Adrenal gland (tissue), 12 donors: Measurements from ENCODE around the gene PRR12. TPM values are rescaled to one million over a fixed set of nuclear protein-coding genes. Genes with fewer than 3 reads are reported as not detected.

Source experiments
- DNase-seq, 7 donors: peaks; one replicate each; pipeline ENCODE4 v3.0.0-alpha.2; 2019 to 2020
- H3K27ac ChIP-seq, 5 donors: fragments of 200-600 bp; sonication (generic) in 4 of 5; 1 replicate in 3 of 5; 2 replicates in 2 of 5; pipeline versions ENCODE4 v1.5.1 to v1.8.0; 2016 to 2020; ENCODE audit warnings: mild to moderate bottlenecking in 1 of 5
- H3K27me3 ChIP-seq: fragments of 200-600 bp; 2 replicates; pipeline ENCODE4 v1.8.0; 2021
- H3K36me3 ChIP-seq, 2 donors: fragments of 200-600 bp; replicated peaks in 1 of 2; 1 replicate in 1 of 2; 2 replicates in 1 of 2; pipeline versions ENCODE4 v1.5.1 to v1.8.0; 2018 to 2022
- H3K4me1 ChIP-seq, 2 donors: fragments of 200-600 bp; replicated peaks in 1 of 2; 1 replicate in 1 of 2; 2 replicates in 1 of 2; pipeline versions ENCODE4 v1.5.1 to v1.8.0; 2018 to 2021
- H3K4me3 ChIP-seq, 4 donors: fragments of 200-600 bp; sonication (generic) in 3 of 4; one replicate each; pipeline ENCODE4 v1.5.1; 2016 to 2018
- H3K9me3 ChIP-seq, 3 donors: fragments of 200-600 bp; sonication (generic) in 1 of 3; replicated peaks in 1 of 3; 1 replicate in 2 of 3; 2 replicates in 1 of 3; pipeline versions ENCODE4 v1.5.1 to v1.8.0; 2016 to 2021
- POLR2A ChIP-seq, 2 donors: fragments of 450-650 bp; IDR thresholded peaks; one replicate each; pipeline ENCODE4 v1.6.1; 2017; ENCODE audit warnings: antibody characterized with exemption in 2 of 2, mild to moderate bottlenecking in 2 of 2, moderate library complexity in 1 of 2
- WGBS, 4 donors: extraction: QIAGEN DNeasy Blood & Tissue Kit in 2 of 4; methylation state at CpG; one replicate each; pipeline versions ENCODE4 v1.1.5 to v1.1.7; 2013 to 2017; 5-methylcytosine and 5-hydroxymethylcytosine counted together
- intact Hi-C, 2 donors: fragments of 100-400 bp; cut with DNase I; formaldehyde crosslinking; loops; one replicate each; pipeline versions ENCODE4 v1.14.1 to v1.15.0; 2022 to 2023
- polyA plus RNA-seq, 3 donors: library from polyadenylated mRNA; stranded (reverse); fragments of 200-250 nt in 2 of 3; fragments of 350-450 nt in 1 of 3; fragmentation: Illumina TruSeq in 1 of 3; extraction: RNeasy Lipid Tissue Mini Kit (QIAGEN cat#74804) in 1 of 3; gene quantifications; one replicate each; pipeline ENCODE4 v1.2.3, GENCODE V29; 2013 to 2014
- total RNA-seq, 9 donors: library from RNA; depleted of rRNA in 4 of 9; stranded (reverse); fragments of >200 nt in 4 of 9; fragments of 120-200 nt in 1 of 9; fragmentation: NEBNext Ultra II Directional in 1 of 9; extraction: Animal tissue kit (Norgen Biotek cat#: 25700) in 1 of 9; gene quantifications; one replicate each; pipeline versions ENCODE4 v1.1.0 to v1.2.4, GENCODE V29; 2013 to 2023
- TF ChIP-seq, protein P1 (sequence below), 6 experiments: fragments of 450-650 bp in 4 of 6; fragments of 200-600 bp in 2 of 6; sonication (generic) in 1 of 6; IDR thresholded peaks; 1 replicate in 5 of 6; 2 replicates in 1 of 6; pipeline versions ENCODE4 v1.5.1 to v1.8.0; 2016 to 2021; ENCODE audit warnings: antibody characterized with exemption in 6 of 6, mild to moderate bottlenecking in 2 of 6, moderate library complexity in 1 of 6
- donor health status: healthy with polysubstance abuse.
- donor health status: Bipolar disorder and iron deficiency.
- donor health status: DM: yes; HTN: yes; CAD: no.
- donor health status: DM: no; HTN: no; CAD: no.
- donor health status: DM: no; HTN: no; CAD: no.
- donor health status: DM: yes; HTN: yes; CAD: no.

The PRR12 gene
- total and polyA plus RNA-seq, 12 donors = 2.9 to 49.8 (median 16.2) TPM

DNA sequence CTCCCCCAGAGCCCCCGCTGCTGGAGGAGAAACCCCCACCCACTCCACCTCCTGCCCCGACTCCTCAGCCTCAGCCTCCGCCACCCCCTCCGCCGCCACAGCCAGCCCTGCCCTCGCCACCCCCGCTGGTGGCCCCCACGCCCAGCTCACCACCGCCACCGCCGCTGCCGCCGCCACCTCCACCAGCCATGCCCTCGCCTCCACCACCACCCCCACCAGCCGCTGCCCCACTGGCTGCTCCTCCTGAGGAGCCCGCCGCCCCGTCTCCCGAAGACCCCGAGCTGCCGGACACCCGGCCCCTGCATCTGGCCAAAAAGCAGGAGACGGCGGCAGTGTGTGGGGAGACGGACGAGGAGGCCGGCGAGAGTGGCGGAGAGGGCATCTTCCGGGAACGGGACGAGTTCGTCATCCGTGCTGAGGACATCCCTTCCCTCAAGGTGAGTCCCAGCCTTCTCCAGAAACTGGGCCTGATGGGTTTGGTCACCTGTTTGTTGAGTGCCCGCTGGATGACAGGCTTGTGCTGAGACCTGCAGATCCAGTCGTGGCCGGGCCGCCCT is 10.6 kb downstream of the PRR12 start:
- H3K9me3 ChIP-seq = no peaks in the 10 kb centered on the region
- H3K36me3 ChIP-seq = peaks cover 0 to 88% of the 10 kb centered on the region in 2 donors
- H3K27ac ChIP-seq = no peak overlapping the region
- TF ChIP-seq, protein P1, sequence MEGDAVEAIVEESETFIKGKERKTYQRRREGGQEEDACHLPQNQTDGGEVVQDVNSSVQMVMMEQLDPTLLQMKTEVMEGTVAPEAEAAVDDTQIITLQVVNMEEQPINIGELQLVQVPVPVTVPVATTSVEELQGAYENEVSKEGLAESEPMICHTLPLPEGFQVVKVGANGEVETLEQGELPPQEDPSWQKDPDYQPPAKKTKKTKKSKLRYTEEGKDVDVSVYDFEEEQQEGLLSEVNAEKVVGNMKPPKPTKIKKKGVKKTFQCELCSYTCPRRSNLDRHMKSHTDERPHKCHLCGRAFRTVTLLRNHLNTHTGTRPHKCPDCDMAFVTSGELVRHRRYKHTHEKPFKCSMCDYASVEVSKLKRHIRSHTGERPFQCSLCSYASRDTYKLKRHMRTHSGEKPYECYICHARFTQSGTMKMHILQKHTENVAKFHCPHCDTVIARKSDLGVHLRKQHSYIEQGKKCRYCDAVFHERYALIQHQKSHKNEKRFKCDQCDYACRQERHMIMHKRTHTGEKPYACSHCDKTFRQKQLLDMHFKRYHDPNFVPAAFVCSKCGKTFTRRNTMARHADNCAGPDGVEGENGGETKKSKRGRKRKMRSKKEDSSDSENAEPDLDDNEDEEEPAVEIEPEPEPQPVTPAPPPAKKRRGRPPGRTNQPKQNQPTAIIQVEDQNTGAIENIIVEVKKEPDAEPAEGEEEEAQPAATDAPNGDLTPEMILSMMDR (IDR thresholded peaks at IDR 0.05) = no peak
- TF ChIP-seq POLR2A (IDR thresholded peaks at IDR 0.05) = no peak
- no peak for DNase-seq
- no peaks in the 10 kb centered on the region for H3K4me1 ChIP-seq
- no peaks in the 10 kb centered on the region for H3K27me3 ChIP-seq
- no peak overlapping the region for H3K4me3 ChIP-seq
- intact Hi-C loops = no loop called here
- WGBS, 4 donors = 94 to 96% (median 95%) methylated on average over 19 to 37 of the region's 38 CpGs

- Histone ChIP-seq H3K9me3 (no peaks in the 10 kb centered on the region), H3K4me3 (no peak overlapping the region), H3K27ac (no peak overlapping the region), H3K36me3 (peaks cover 0 to 85% of the 10 kb centered on the region in 2 donors), H3K27me3 (no peaks in the 10 kb centered on the region), H3K4me1 (no peaks in the 10 kb centered on the region)
- intact Hi-C loops = no loop called here
- no peak for DNase-seq
- 96 to 100% (median 97%) methylated on average over 2 of the region's 2 CpGs for WGBS, 4 donors
- no peak for TF ChIP-seq POLR2A (IDR thresholded peaks at IDR 0.05)
- TF ChIP-seq, protein P1 (IDR thresholded peaks at IDR 0.05) = no peak
These were observed 11.8 kb downstream of the PRR12 start for GRCh38 chr19:49602806-49603205.

DNA sequence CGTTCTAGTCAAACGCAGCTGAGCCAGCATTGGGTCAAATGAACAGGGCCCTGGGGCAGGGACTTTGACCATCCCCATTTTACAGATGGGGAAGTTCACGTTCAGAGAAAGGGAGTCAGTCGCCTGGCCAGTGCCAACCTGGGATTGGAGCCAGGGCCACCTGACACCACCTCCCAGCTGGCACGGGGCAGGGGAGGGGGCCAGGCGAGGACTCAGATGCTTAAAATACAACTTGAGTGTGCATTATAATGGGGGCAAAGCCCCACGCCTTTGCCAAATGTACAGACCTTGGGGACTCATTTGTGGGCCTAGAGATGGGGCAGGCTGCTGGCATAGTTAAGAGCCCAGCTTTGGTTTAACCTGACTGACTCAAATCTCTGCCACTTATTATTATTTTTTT is 14.6 kb downstream of the PRR12 start:
- no peaks in the 10 kb centered on the region for H3K27me3 ChIP-seq
- TF ChIP-seq POLR2A (IDR thresholded peaks at IDR 0.05) = no peak
- TF ChIP-seq, protein P1 (IDR thresholded peaks at IDR 0.05) = no peak
- H3K9me3 ChIP-seq = no peaks in the 10 kb centered on the region
- no peak overlapping the region for H3K4me3 ChIP-seq
- peaks cover 0 to 80% of the 10 kb centered on the region in 2 donors for H3K36me3 ChIP-seq
- intact Hi-C loops = no loop called here
- WGBS, 4 donors = 73 to 81% (median 78%) methylated on average over 7 of the region's 7 CpGs
- no peak overlapping the region for H3K27ac ChIP-seq
- H3K4me1 ChIP-seq = no peaks in the 10 kb centered on the region
- DNase-seq = no peak

GRCh38 chr19:49609499-49610092 is 18.6 kb downstream of the PRR12 start:
- Histone ChIP-seq H3K36me3 (peaks cover 0 to 55% of the 10 kb centered on the region in 2 donors), H3K4me1 (peaks cover 14 to 19% of the 10 kb centered on the region in 2 donors), H3K9me3 (no peaks in the 10 kb centered on the region), H3K27ac (no peak overlapping the region), H3K4me3 (no peak overlapping the region), H3K27me3 (no peaks in the 10 kb centered on the region)
- intact Hi-C loops = no loop called here
- TF ChIP-seq, protein P1 (IDR thresholded peaks at IDR 0.05) = no peak
- TF ChIP-seq POLR2A (IDR thresholded peaks at IDR 0.05) = no peak
- WGBS, 4 donors = 94 to 96% (median 95%) methylated on average over 12 of the region's 12 CpGs
- no peak for DNase-seq
